IMR-90 (cell line): ENCODE results near the gene DUXA. TPM values are rescaled to one million over a fixed set of nuclear protein-coding genes. Genes with fewer than 3 reads are reported as not detected.

Source experiments
- ATAC-seq: fragments of 200-7000 bp; cut with Tn5 transposase; 2 replicates; pipeline ENCODE4 v1.9.1; 2020; ENCODE audit warnings: low read depth, mild to moderate bottlenecking, moderate library complexity
- BruUV-seq: library from RNA; stranded (reverse); fragments of 400-500 nt; replicated peaks from 2 replicates; lab custom pipeline; 2021; lab: Mats Ljungman, UMichigan
- CTCF ChIA-PET: fragments of 300-600 bp; formaldehyde crosslinking; extraction: SDS; loops from one replicate; lab custom pipeline; 2021; ENCODE audit warnings: antibody characterized with exemption; lab: Yijun Ruan, JAX
- POLR2A ChIA-PET: fragments of 300-600 bp; sonication (Branson Sonifier 250); formaldehyde crosslinking; loops from one replicate; lab custom pipeline; 2022; ENCODE audit warnings: antibody characterized with exemption; ENCODE audit not compliant: unreplicated experiment; lab: Charles Lee
- DNase-seq: peaks from one replicate; pipeline ENCODE4 v3.0.0; 2013
- H2AFZ ChIP-seq: replicated peaks from 2 replicates; pipeline ENCODE3; 2013; ENCODE audit warnings: low read length, mild to moderate bottlenecking; ENCODE audit not compliant: poor library complexity
- H2AK5ac ChIP-seq: 2 replicates; pipeline ENCODE4 v1.6.1; 2013; ENCODE audit warnings: low read depth, low read length, inconsistent platforms
- H2AK9ac ChIP-seq: replicated peaks from 2 replicates; pipeline ENCODE3; 2013; ENCODE audit warnings: mild to moderate bottlenecking, low read depth, low read length, moderate library complexity; ENCODE audit not compliant: poor library complexity
- H2BK120ac ChIP-seq: 2 replicates; pipeline ENCODE4 v1.6.1; 2013; ENCODE audit warnings: low read depth, low read length, inconsistent platforms
- H2BK15ac ChIP-seq: 3 replicates; pipeline ENCODE4 v1.6.1; 2013; ENCODE audit warnings: low read depth, low read length, inconsistent platforms
- H2BK20ac ChIP-seq: 2 replicates; pipeline ENCODE4 v1.6.1; 2013; ENCODE audit warnings: low read depth, mild to moderate bottlenecking, inconsistent platforms, low read length, moderate library complexity
- H2BK5ac ChIP-seq: 2 replicates; pipeline ENCODE4 v1.6.1; 2013; ENCODE audit warnings: mild to moderate bottlenecking, low read depth, low read length, inconsistent platforms; ENCODE audit not compliant: poor library complexity, severe bottlenecking
- H3K14ac ChIP-seq: replicated peaks from 2 replicates; pipeline ENCODE4 v1.6.1; 2013; ENCODE audit warnings: low read depth, low read length, inconsistent platforms
- H3K18ac ChIP-seq: 2 replicates; pipeline ENCODE4 v1.6.1; 2013; ENCODE audit warnings: low read depth, low read length, control low read depth
- H3K23ac ChIP-seq: 2 replicates; pipeline ENCODE4 v1.6.1; 2013; ENCODE audit warnings: low read depth, low read length, inconsistent platforms
- H3K27ac ChIP-seq: 2 replicates; pipeline ENCODE4 v1.5.1; 2013; ENCODE audit warnings: mild to moderate bottlenecking, control low read depth, low read length; ENCODE audit not compliant: insufficient read depth
- H3K27me3 ChIP-seq: 2 replicates; pipeline ENCODE4 v1.6.1; 2013; ENCODE audit warnings: low read length; ENCODE audit not compliant: control insufficient read depth, insufficient read depth
- H3K36me3 ChIP-seq: 2 replicates; pipeline ENCODE4 v1.6.1; 2013; ENCODE audit warnings: low read length, mixed read lengths; ENCODE audit not compliant: control insufficient read depth, insufficient read depth
- H3K4ac ChIP-seq: 2 replicates; pipeline ENCODE4 v1.6.1; 2013; ENCODE audit warnings: low read depth, low read length, inconsistent platforms
- H3K4me1 ChIP-seq: 2 replicates; pipeline ENCODE4 v1.6.1; 2013; ENCODE audit warnings: low read length, mixed read lengths; ENCODE audit not compliant: control insufficient read depth, insufficient read depth
- H3K4me2 ChIP-seq: 2 replicates; pipeline ENCODE4 v1.6.1; 2013; ENCODE audit warnings: low read depth, mild to moderate bottlenecking, control low read depth, low read length, moderate library complexity
- H3K4me3 ChIP-seq: 2 replicates; pipeline ENCODE4 v1.5.1; 2013; ENCODE audit warnings: low read depth, mild to moderate bottlenecking, control low read depth, low read length, moderate library complexity; ENCODE audit not compliant: insufficient read depth
- H3K56ac ChIP-seq: 2 replicates; pipeline ENCODE4 v1.6.1; 2013; ENCODE audit warnings: low read length, inconsistent platforms; ENCODE audit not compliant: insufficient read depth; ENCODE audit errors: extremely low read depth
- H3K79me1 ChIP-seq, 2 experiments: 2 replicates each; pipeline ENCODE4 v1.6.1; 2013; ENCODE audit warnings: low read length in 2 of 2, inconsistent platforms in 1 of 2, low read depth in 1 of 2
- H3K9ac ChIP-seq: 2 replicates; pipeline ENCODE4 v1.6.1; 2013; ENCODE audit warnings: low read depth, low read length, control low read depth
- H3K9me1 ChIP-seq: 2 replicates; pipeline ENCODE4 v1.6.1; 2013; ENCODE audit warnings: low read length, inconsistent platforms; ENCODE audit not compliant: insufficient read depth
- H3K9me3 ChIP-seq: 2 replicates; pipeline ENCODE4 v1.6.1; 2013; ENCODE audit warnings: low read length; ENCODE audit not compliant: control insufficient read depth, insufficient read depth
- H4K20me1 ChIP-seq: 2 replicates; pipeline ENCODE4 v1.6.1; 2013; ENCODE audit warnings: low read length, inconsistent platforms; ENCODE audit not compliant: insufficient read depth
- H4K5ac ChIP-seq: 2 replicates; pipeline ENCODE4 v1.6.1; 2013; ENCODE audit warnings: mild to moderate bottlenecking, low read depth, low read length, control low read depth
- H4K8ac ChIP-seq, 2 experiments: 2 replicates each; pipeline ENCODE4 v1.6.1; 2013; ENCODE audit warnings: low read depth in 2 of 2, low read length in 2 of 2, control low read depth in 1 of 2, inconsistent platforms in 1 of 2
- H4K91ac ChIP-seq: 2 replicates; pipeline ENCODE4 v1.6.1; 2013; ENCODE audit warnings: low read depth, low read length, inconsistent platforms; ENCODE audit not compliant: insufficient read depth
- BHLHE40 ChIP-seq: fragments of 150-350 bp; IDR thresholded peaks from 2 replicates; pipeline ENCODE4 v1.6.1; 2016; ENCODE audit warnings: mild to moderate bottlenecking, low read depth, low read length
- CHD1 ChIP-seq: IDR thresholded peaks from 2 replicates; pipeline ENCODE4 v1.6.1; 2012; ENCODE audit warnings: low read depth, low read length, improper control_type of control experiment
- NFE2L2 ChIP-seq: fragments of 150-350 bp; IDR thresholded peaks from 2 replicates; pipeline ENCODE4 v1.6.1; 2016; ENCODE audit warnings: low read depth, mild to moderate bottlenecking, low read length
- RAD21 ChIP-seq: IDR thresholded peaks from 2 replicates; pipeline ENCODE4 v1.6.1; 2012; ENCODE audit warnings: low read length, improper control_type of control experiment
- RCOR1 ChIP-seq: IDR thresholded peaks from 2 replicates; pipeline ENCODE4 v1.6.1; 2012; ENCODE audit warnings: mild to moderate bottlenecking, low read length, improper control_type of control experiment; ENCODE audit not compliant: insufficient replicate concordance
- SMC3 ChIP-seq: fragments of 150-350 bp; IDR thresholded peaks from 2 replicates; pipeline ENCODE4 v1.6.1; 2016; ENCODE audit warnings: low read depth, mild to moderate bottlenecking, antibody characterized with exemption, low read length, moderate library complexity
- WGBS, 2 experiments: methylation state at CpG; one replicate each; pipeline versions ENCODE4 v1.1.5 to v1.1.7; 2013; ENCODE audit warnings: missing lambda C conversion rate in 2 of 2; ENCODE audit not compliant: insufficient read length in 1 of 2; ENCODE audit errors: extremely low coverage in 2 of 2; 5-methylcytosine and 5-hydroxymethylcytosine counted together
- dilution Hi-C: fragments of 300-500 bp; cut with HindIII; formaldehyde crosslinking; loops from one replicate; pipeline ENCODE4 v1.14.3; 2018; ENCODE audit warnings: low sequenced_read_pairs; ENCODE audit not compliant: unreplicated experiment
- in situ Hi-C: fragments of 300-500 bp; cut with MboI; formaldehyde crosslinking; loops from 3 replicates; pipeline ENCODE4 v1.14.3; 2019; ENCODE audit warnings: low sequenced_read_pairs, inconsistent platforms, mixed read lengths
- intact Hi-C: fragments of 100-400 bp; cut with micrococcal nuclease; formaldehyde crosslinking; loops from 2 replicates; pipeline ENCODE4 v1.10.0; 2022
- polyA plus RNA-seq, 3 experiments: library from polyadenylated mRNA; depleted of rRNA; stranded (reverse); fragments of >200 nt; gene quantifications; 2 replicates each; pipeline ENCODE4 v1.2.3, GENCODE V29; 2012; ENCODE audit warnings: low replicate concordance in 1 of 3
- total RNA-seq: library from RNA; depleted of rRNA; stranded (reverse); fragments of >200 nt; gene quantifications from 2 replicates; pipeline ENCODE4 v1.2.3, GENCODE V29; 2012
- TF ChIP-seq, protein P1 (sequence below): conservative IDR thresholded peaks from 2 replicates; pipeline ENCODE4 v1.5.1; 2012; ENCODE audit warnings: mild to moderate bottlenecking, low read depth, low read length, improper control_type of control experiment

DUXA gene
- total and polyA plus RNA-seq, 2 of the 4 experiments (the other 2 are of a cell fraction) = not detected

DNA sequence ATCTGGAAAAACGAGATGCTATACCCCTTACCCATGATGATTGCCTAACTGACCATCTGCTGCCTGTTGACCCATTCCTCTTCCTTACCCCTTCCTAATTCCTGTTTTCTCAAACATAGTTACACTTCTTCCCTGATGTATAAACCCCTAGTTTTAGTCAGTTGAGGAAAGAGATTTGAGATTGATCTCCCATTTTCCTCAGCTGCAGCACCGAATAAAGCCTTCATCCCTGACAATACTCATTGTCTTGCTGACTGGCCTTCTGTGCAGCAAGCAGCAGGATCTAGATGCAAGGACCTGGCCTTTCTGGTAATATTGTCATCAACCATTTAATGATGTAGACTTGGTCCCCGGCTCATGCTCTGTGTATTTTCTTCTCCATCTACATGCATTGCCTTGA, 23.0 kb upstream of the DUXA start (continued):
- TF ChIP-seq, protein P1, sequence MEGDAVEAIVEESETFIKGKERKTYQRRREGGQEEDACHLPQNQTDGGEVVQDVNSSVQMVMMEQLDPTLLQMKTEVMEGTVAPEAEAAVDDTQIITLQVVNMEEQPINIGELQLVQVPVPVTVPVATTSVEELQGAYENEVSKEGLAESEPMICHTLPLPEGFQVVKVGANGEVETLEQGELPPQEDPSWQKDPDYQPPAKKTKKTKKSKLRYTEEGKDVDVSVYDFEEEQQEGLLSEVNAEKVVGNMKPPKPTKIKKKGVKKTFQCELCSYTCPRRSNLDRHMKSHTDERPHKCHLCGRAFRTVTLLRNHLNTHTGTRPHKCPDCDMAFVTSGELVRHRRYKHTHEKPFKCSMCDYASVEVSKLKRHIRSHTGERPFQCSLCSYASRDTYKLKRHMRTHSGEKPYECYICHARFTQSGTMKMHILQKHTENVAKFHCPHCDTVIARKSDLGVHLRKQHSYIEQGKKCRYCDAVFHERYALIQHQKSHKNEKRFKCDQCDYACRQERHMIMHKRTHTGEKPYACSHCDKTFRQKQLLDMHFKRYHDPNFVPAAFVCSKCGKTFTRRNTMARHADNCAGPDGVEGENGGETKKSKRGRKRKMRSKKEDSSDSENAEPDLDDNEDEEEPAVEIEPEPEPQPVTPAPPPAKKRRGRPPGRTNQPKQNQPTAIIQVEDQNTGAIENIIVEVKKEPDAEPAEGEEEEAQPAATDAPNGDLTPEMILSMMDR = no peak
- TF ChIP-seq BHLHE40 (no peak), CHD1 (no peak)

DNA sequence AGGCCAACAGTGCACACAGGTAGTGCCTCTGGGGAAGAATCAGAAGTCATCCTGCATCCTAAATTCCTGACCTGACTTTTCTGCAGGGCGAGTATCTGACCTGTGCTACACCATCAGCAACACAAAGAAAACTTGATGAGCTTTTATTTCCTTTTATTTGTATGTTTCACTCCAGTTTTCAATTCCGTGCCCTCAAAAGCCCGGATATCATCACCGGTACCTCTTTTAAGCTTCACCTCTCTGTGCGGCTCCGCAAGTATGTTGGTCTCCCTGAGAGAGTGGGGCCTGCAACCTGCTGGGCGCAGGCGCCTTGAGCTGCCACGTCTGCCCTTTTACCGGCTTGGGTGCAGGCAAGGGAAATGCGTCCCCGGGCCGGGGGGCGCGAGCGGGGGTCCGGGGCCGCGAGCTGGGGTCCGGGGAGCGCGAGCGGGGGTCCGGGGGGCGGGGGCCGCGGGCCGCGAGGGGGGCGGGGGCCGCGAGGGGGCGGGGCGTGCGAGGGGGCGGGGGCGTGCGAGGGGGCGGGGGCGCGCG, 4.3 kb upstream of the DUXA start:
- ChIA-PET POLR2A (no interaction called here), CTCF (no interaction called here)
- peak; percentile 61 for ATAC-seq

More for the DNA sequence above, 4.3 kb upstream of the DUXA start:
- DNase-seq = peak; percentile 39
- H3K4ac ChIP-seq = no peak overlapping the region
- H3K27ac ChIP-seq = no peak overlapping the region
- H3K18ac ChIP-seq = no peak overlapping the region
- no peaks in the 10 kb centered on the region for H3K9me1 ChIP-seq
- H3K36me3 ChIP-seq = no peaks in the 10 kb centered on the region
- WGBS, 2 experiments = no CpG with 5 or more reads among the region's 42 CpGs
- no peak overlapping the region for H3K23ac ChIP-seq
- H2AFZ ChIP-seq = peak overlapping the region; percentile 82
- no peak overlapping the region for H2BK20ac ChIP-seq
- dilution Hi-C loops = no loop called here
- TF ChIP-seq RAD21 = no peak
- no peak for TF ChIP-seq CHD1
- TF ChIP-seq, protein P1 = no peak
- no peak for TF ChIP-seq NFE2L2
- TF ChIP-seq RCOR1 = no peak
- no peak for TF ChIP-seq SMC3
- no peak overlapping the region for H2AK9ac ChIP-seq
- H4K20me1 ChIP-seq = no peaks in the 10 kb centered on the region
- H3K9me3 ChIP-seq = peaks cover 3% of the 10 kb centered on the region; the same call in 1 of the 2 replicates
- H3K56ac ChIP-seq = no peak overlapping the region
- H4K5ac ChIP-seq = peak overlapping the region; percentile 62; the same call in 1 of the 2 replicates
- no TSS peak for BruUV-seq
- H3K14ac ChIP-seq = no peak overlapping the region
- peak overlapping the region; percentile 91 for H3K4me2 ChIP-seq
- intact Hi-C loops = no loop called here
- peak overlapping the region in 1 of 2 experiments; percentile 63; a peak in 2 of 4 replicates for H4K8ac ChIP-seq
- H2BK5ac ChIP-seq = no peak overlapping the region
- no peaks in the 10 kb centered on the region for H3K27me3 ChIP-seq
- H3K4me1 ChIP-seq = no peaks in the 10 kb centered on the region
- peak overlapping the region; percentile 42 for H3K4me3 ChIP-seq
- H3K9ac ChIP-seq = peak overlapping the region; percentile 52
- H3K79me1 ChIP-seq = no peaks in the 10 kb centered on the region
- no peak overlapping the region for H2AK5ac ChIP-seq
- in situ Hi-C loops = no loop called here
- no peak overlapping the region for H2BK120ac ChIP-seq
- no peak overlapping the region for H4K91ac ChIP-seq
- no peak overlapping the region for H2BK15ac ChIP-seq
